GM12878 (cell line): Measurements from ENCODE around the gene GRIN2A. TPM values are rescaled to one million over a fixed set of nuclear protein-coding genes. Genes with fewer than 3 reads are reported as not detected.

Experiments used
- ATAC-seq: fragments of 200-7000 bp; cut with Tn5 transposase; 3 replicates; pipeline ENCODE4 v1.9.1; 2020; ENCODE audit warnings: mild to moderate bottlenecking, moderate library complexity
- BruUV-seq: library from RNA; stranded (reverse); fragments of 400-500 nt; replicated peaks from 2 replicates; lab custom pipeline; 2021; lab: Mats Ljungman, UMichigan
- CTCF ChIA-PET: fragments of 300-600 bp; sonication (Branson Sonifier 250); formaldehyde crosslinking; extraction: SDS; loops from one replicate; lab custom pipeline; 2021; ENCODE audit warnings: inconsistent platforms; lab: Yijun Ruan, JAX
- POLR2A ChIA-PET: fragments of 350-600 bp; formaldehyde crosslinking; extraction: SDS; loops from one replicate; lab custom pipeline; 2021; ENCODE audit warnings: inconsistent platforms; lab: Charles Lee
- RAD21 ChIA-PET: fragments of 300-600 bp; sonication (Branson Sonifier 250); formaldehyde crosslinking; loops from one replicate; lab custom pipeline; 2023; ENCODE audit warnings: antibody characterized with exemption; ENCODE audit not compliant: unreplicated experiment; lab: Charles Lee
- SMC1A ChIA-PET: fragments of 300-600 bp; sonication (Branson Sonifier 250); formaldehyde crosslinking; loops from one replicate; lab custom pipeline; 2023; ENCODE audit not compliant: unreplicated experiment, uncharacterized antibody; lab: Charles Lee
- DNase-seq: peaks from one replicate; pipeline ENCODE4 v3.0.0-alpha.2; 2011; ENCODE audit warnings: low read depth, low spot score
- FAIRE-seq: peaks from 3 replicates; lab custom pipeline; 2011; peaks lifted over from hg19 to GRCh38; lab: Jason Lieb, UNC
- H2AFZ ChIP-seq: 2 replicates; pipeline ENCODE4 v1.6.0; 2011; ENCODE audit warnings: low read depth, low read length, control low read depth; ENCODE audit not compliant: control insufficient read depth
- H3K27ac ChIP-seq: 2 replicates; pipeline ENCODE4 v1.5.1; 2011; ENCODE audit warnings: control low read depth; ENCODE audit not compliant: control insufficient read depth, insufficient read depth
- H3K27me3 ChIP-seq, 2 experiments: replicated peaks in 1 of 2; 2 replicates each; pipeline versions ENCODE4 v1.6.0 to v1.6.1; 2011; ENCODE audit warnings: low read length in 1 of 2; ENCODE audit not compliant: control insufficient read depth in 2 of 2, insufficient read depth in 2 of 2
- H3K36me3 ChIP-seq, 2 experiments: 2 replicates each; pipeline ENCODE4 v1.5.1; 2011; ENCODE audit warnings: low read length in 1 of 2; ENCODE audit not compliant: control insufficient read depth in 2 of 2, insufficient read depth in 2 of 2
- H3K4me1 ChIP-seq: 2 replicates; pipeline ENCODE4 v1.6.1; 2011; ENCODE audit warnings: mild to moderate bottlenecking, low read length, moderate library complexity, mixed read lengths; ENCODE audit not compliant: control insufficient read depth, insufficient read depth
- H3K4me2 ChIP-seq: 2 replicates; pipeline ENCODE4 v1.6.0; 2011; ENCODE audit warnings: control low read depth; ENCODE audit not compliant: control insufficient read depth, insufficient read depth
- H3K4me3 ChIP-seq: fragments of 200-600 bp; sonication (generic); 2 replicates; pipeline ENCODE4 v1.5.1; 2016
- H3K79me2 ChIP-seq: 2 replicates; pipeline ENCODE4 v1.6.0; 2011; ENCODE audit warnings: low read length; ENCODE audit not compliant: control insufficient read depth, insufficient read depth
- H3K9ac ChIP-seq: 2 replicates; pipeline ENCODE4 v1.8.0; 2011; ENCODE audit warnings: low read length, control low read depth, mixed read lengths; ENCODE audit not compliant: control insufficient read depth, insufficient read depth
- H3K9me3 ChIP-seq: replicated peaks from 3 replicates; pipeline ENCODE4 v1.5.1; 2011; ENCODE audit warnings: mild to moderate bottlenecking, low read length; ENCODE audit not compliant: control insufficient read depth, insufficient read depth
- H4K20me1 ChIP-seq: 2 replicates; pipeline ENCODE4 v1.6.0; 2011; ENCODE audit not compliant: control insufficient read depth, insufficient read depth
- ASH2L ChIP-seq: fragments of 300-600, 200-600 bp; sonication (generic); IDR thresholded peaks from 2 replicates; pipeline ENCODE4 v1.6.1; 2017; ENCODE audit warnings: low read depth, mild to moderate bottlenecking, borderline replicate concordance
- ATF2 ChIP-seq: IDR thresholded peaks from 2 replicates; pipeline ENCODE4 v1.6.1; 2012; ENCODE audit warnings: low read length, inconsistent platforms
- ATF7 ChIP-seq: fragments of 450-650 bp; IDR thresholded peaks from 2 replicates; pipeline ENCODE4 v1.6.1; 2016; ENCODE audit warnings: low read depth, mild to moderate bottlenecking
- CBFB ChIP-seq: IDR thresholded peaks from 2 replicates; pipeline ENCODE4 v1.6.1; 2016; ENCODE audit warnings: antibody characterized with exemption, low read depth
- CTCF ChIP-seq, 3 experiments: IDR thresholded peaks in 2 of 3; conservative IDR thresholded peaks in 1 of 3; 2 replicates each; pipeline ENCODE4 v1.5.1; 2011; ENCODE audit warnings: low read depth in 3 of 3, low read length in 3 of 3, mild to moderate bottlenecking in 3 of 3, control low read depth in 2 of 3, moderate library complexity in 2 of 3, inconsistent platforms in 1 of 3, mixed read lengths in 1 of 3; ENCODE audit not compliant: control insufficient read depth in 2 of 3, insufficient read depth in 1 of 3; ENCODE audit errors: extremely low read depth in 1 of 3
- EGR1 ChIP-seq, 2 experiments: IDR thresholded peaks; 1 replicate in 1 of 2; 2 replicates in 1 of 2; pipeline ENCODE4 v1.6.1; 2011 to 2012; ENCODE audit warnings: low read depth in 2 of 2, low read length in 2 of 2, borderline replicate concordance in 1 of 2, mild to moderate bottlenecking in 1 of 2, moderate library complexity in 1 of 2
- ESRRA ChIP-seq: IDR thresholded peaks from 2 replicates; pipeline ENCODE4 v1.6.1; 2012; ENCODE audit warnings: mild to moderate bottlenecking, low read length, improper control_type of control experiment
- IKZF2 ChIP-seq, 2 experiments: fragments of 450-650 bp; IDR thresholded peaks; 2 replicates each; pipeline ENCODE4 v1.6.1; 2017; ENCODE audit warnings: mild to moderate bottlenecking in 2 of 2, moderate library complexity in 2 of 2
- JUNB ChIP-seq: IDR thresholded peaks from 2 replicates; pipeline ENCODE4 v1.6.1; 2016; ENCODE audit warnings: antibody characterized with exemption, mild to moderate bottlenecking
- JUND ChIP-seq: IDR thresholded peaks from 2 replicates; pipeline ENCODE4 v1.6.1; 2012; ENCODE audit warnings: low read depth, mild to moderate bottlenecking, low read length, improper control_type of control experiment, moderate library complexity
- MAX ChIP-seq: IDR thresholded peaks from 2 replicates; pipeline ENCODE4 v1.6.1; 2012; ENCODE audit warnings: low read depth, low read length, improper control_type of control experiment
- NR2C2 ChIP-seq: IDR thresholded peaks from 2 replicates; pipeline ENCODE4 v1.6.1; 2011; ENCODE audit warnings: borderline replicate concordance, low read depth; ENCODE audit not compliant: control insufficient read depth, insufficient read length
- SMC3 ChIP-seq: IDR thresholded peaks from 2 replicates; pipeline ENCODE4 v1.6.1; 2011; ENCODE audit warnings: low read length, improper control_type of control experiment, borderline replicate concordance
- TCF7 ChIP-seq: IDR thresholded peaks from 2 replicates; pipeline ENCODE4 v1.6.1; 2014; ENCODE audit warnings: antibody characterized with exemption, borderline replicate concordance
- ZBED1 ChIP-seq: IDR thresholded peaks from 2 replicates; pipeline ENCODE4 v1.6.1; 2016; ENCODE audit warnings: borderline replicate concordance
- ZBTB33 ChIP-seq: fragments of 450-650 bp; IDR thresholded peaks from 2 replicates; pipeline ENCODE4 v1.6.1; 2017; ENCODE audit warnings: mild to moderate bottlenecking
- ZNF217 ChIP-seq: fragments of 450-650 bp; IDR thresholded peaks from 2 replicates; pipeline ENCODE4 v1.6.1; 2017; ENCODE audit warnings: antibody characterized with exemption, mild to moderate bottlenecking
- WGBS: methylation state at CpG from one replicate; pipeline ENCODE4 v1.1.6; 2016; ENCODE audit warnings: low lambda C conversion rate; ENCODE audit not compliant: insufficient replicate concordance, insufficient coverage; ENCODE audit errors: missing lambda C conversion rate; 5-methylcytosine and 5-hydroxymethylcytosine counted together
- in situ Hi-C: fragments of 300-500 bp; cut with MboI; formaldehyde crosslinking; loops from 9 replicates; pipeline ENCODE4 v1.14.3; 2018; ENCODE audit warnings: mixed read lengths
- intact Hi-C: fragments of 100-400 bp; cut with micrococcal nuclease; formaldehyde crosslinking; loops from one replicate; pipeline ENCODE4 v1.14.2; 2022; ENCODE audit not compliant: unreplicated experiment
- polyA plus RNA-seq, 11 experiments: library from polyadenylated mRNA; depleted of rRNA in 4 of 11; unstranded in 6 of 11; stranded (reverse) in 5 of 11; fragments of >200 nt; fragmentation: Nextera tagmentation in 4 of 11; fragmentation: Illumina TruSeq in 1 of 11; extraction: Ambion mirVana in 4 of 11; extraction: Trizol in 1 of 11; gene quantifications; 1 replicate in 1 of 11; 2 replicates in 10 of 11; pipeline versions ENCODE4 v1.2.1 to v1.2.3, GENCODE V29; 2011 to 2016; ENCODE audit warnings: inconsistent platforms in 2 of 11, missing spikeins in 2 of 11, low read depth in 1 of 11
- total RNA-seq, 4 experiments: library from RNA; depleted of rRNA in 3 of 4; stranded (reverse); fragments of >200 nt in 3 of 4; fragmentation: Illumina TruSeq in 1 of 4; extraction: Trizol in 1 of 4; gene quantifications; 2 replicates each; pipeline versions ENCODE4 v1.2.1 to v1.2.3, GENCODE V29; 2013 to 2021

Gene GRIN2A
- total and polyA plus RNA-seq, 10 of the 15 experiments (the other 5 are each of a cell fraction or from before 2014, with no cell fraction given) = 2.4 to 13.3 (median 7.3) TPM

- Histone ChIP-seq H3K4me2 (no peak overlapping the region), H3K9me3 (no peaks in the 10 kb centered on the region; the same call in 2 of the 3 replicates), H3K79me2 (no peaks in the 10 kb centered on the region), H3K27me3 (no peaks in the 10 kb centered on the region), H3K27ac (no peak overlapping the region), H3K9ac (no peak overlapping the region), H3K4me1 (peaks cover 25% of the 10 kb centered on the region), H3K4me3 (no peak overlapping the region), H2AFZ (no peak overlapping the region), H4K20me1 (no peaks in the 10 kb centered on the region), H3K36me3 (no peaks in the 10 kb centered on the region)
- ChIA-PET POLR2A (interaction anchor here (0.7 to 1.3 kb wide), 3 partner anchors 13 to 60 kb away, joined by 3 read pairs; no protein-coding TSS in a partner anchor), RAD21 (interaction anchor here (6.8 kb wide), 1 partner anchor 16 kb away, joined by 85 read pairs; no protein-coding TSS in a partner anchor), SMC1A (interaction anchor here (1.0 to 8.3 kb wide), 7 partner anchors 11 to 70 kb away, joined by 3 to 101 read pairs (median 6); no protein-coding TSS in a partner anchor), CTCF (interaction anchor here (0.8 to 1.9 kb wide), 3 partner anchors 10 to 37 kb away, joined by 3 to 6 read pairs (median 4); no protein-coding TSS in a partner anchor)
- no peak for ATAC-seq
- TF ChIP-seq ZNF217 = no peak
- TF ChIP-seq CBFB = no peak
- no peak for TF ChIP-seq TCF7
- TF ChIP-seq IKZF2 (IDR thresholded peaks at IDR 0.05) = no peak
- no peak for TF ChIP-seq SMC3
- TF ChIP-seq ZBED1 = no peak
- TF ChIP-seq CTCF (IDR thresholded peaks at IDR 0.05 in 2 of 3, conservative IDR thresholded peaks at IDR 0.05 in 1 of 3; ENCODE audit: control insufficient read depth in 2 of 3, extremely low read depth in 1 of 3, insufficient read depth in 1 of 3, low read depth in 3 of 3, low read length in 3 of 3) = no peak
- TF ChIP-seq ATF7 = no peak
- no peak for TF ChIP-seq ASH2L
- no peak for TF ChIP-seq ATF2
- TF ChIP-seq ZBTB33 = no peak
- TF ChIP-seq JUNB = no peak
- TF ChIP-seq JUND = no peak
- no peak for TF ChIP-seq MAX
- TF ChIP-seq NR2C2 = no peak
- TF ChIP-seq EGR1 (IDR thresholded peaks at IDR 0.05; ENCODE audit: borderline replicate concordance in 1 of 2, low read depth in 2 of 2, low read length in 2 of 2) = no peak
- TF ChIP-seq ESRRA = no peak
- intact Hi-C loops (loop anchor here (5.0 kb wide), 1 partner anchor 270 kb away; the partner anchor contains the start of gene GRIN2A), in situ Hi-C loops (no loop called here)
- DNase-seq = no peak
- BruUV-seq = no TSS peak
- 95% methylated on average over 4 of the region's 4 CpGs for WGBS
- FAIRE-seq = no peak
Observed at GRCh38 chr16:9911989-9912388, 270.2 kb downstream of the GRIN2A start.
